ENCODE data around the gene CDH13. TPM values are rescaled to one million over a fixed set of nuclear protein-coding genes. Genes with fewer than 3 reads are reported as not detected.

The CDH13 gene
- total and polyA plus RNA-seq, 9 of the 15 experiments (the other 6 are each of a cell fraction or from before 2014, with no cell fraction given) = 0.03 TPM; not detected in 8

DNA sequence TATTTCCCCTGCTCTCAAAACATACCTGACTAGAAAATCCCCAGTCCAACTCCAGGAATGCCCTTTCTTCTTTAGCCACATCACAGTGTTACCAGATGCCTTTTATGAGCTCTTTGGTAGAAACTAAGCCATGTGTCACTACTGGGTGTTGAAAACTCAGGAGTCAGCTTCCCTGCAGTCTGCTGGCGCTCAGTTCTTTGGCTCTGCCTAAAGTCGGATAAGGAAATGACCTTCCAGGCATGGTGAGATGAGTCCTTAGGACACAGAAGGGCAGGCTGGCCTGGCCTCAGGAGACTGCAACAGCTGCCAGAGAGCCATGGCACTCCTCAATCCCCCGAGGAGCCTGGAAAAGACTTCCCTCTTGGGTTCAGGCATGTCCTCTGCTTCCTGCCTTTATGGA lies 89.1 kb downstream of the CDH13 start:
- TF ChIP-seq ZKSCAN3 (CRISPR knock-in tag; IDR thresholded peaks at IDR 0.05) = no peak
- no peak for TF ChIP-seq TEAD2 (tag; IDR thresholded peaks at IDR 0.05)
- no peak for TF ChIP-seq FOXJ3 (CRISPR knock-in tag; IDR thresholded peaks at IDR 0.05)
- TF ChIP-seq KLF6 (CRISPR knock-in tag; IDR thresholded peaks at IDR 0.05; ENCODE audit: borderline replicate concordance) = no peak
- H3K27me3 ChIP-seq (ENCODE audit: control insufficient read depth in 2 of 2, insufficient read depth in 2 of 2, low read length in 2 of 2) = no peaks in the 10 kb centered on the region
- ChIA-PET CTCF (ENCODE audit: low intra/inter-chr PET ratio) (no interaction called here), POLR2A (no interaction called here)
- H2AFZ ChIP-seq (ENCODE audit: low read depth, low read length) = no peak overlapping the region
- no peaks in the 10 kb centered on the region for H3K79me2 ChIP-seq (ENCODE audit: control insufficient read depth, insufficient read depth, low read length)
- no peak for FAIRE-seq
- H3K9me3 ChIP-seq (replicated peaks; ENCODE audit: control insufficient read depth, insufficient read depth, low read depth, low read length) = no peaks in the 10 kb centered on the region
- intact Hi-C loops (cut with micrococcal nuclease) (no loop called here), in situ Hi-C loops (cut with MboI) (no loop called here)
- H3K4me2 ChIP-seq (ENCODE audit: insufficient read depth, low read length) = no peak overlapping the region
- no peak for DNase-seq (ENCODE audit: extremely low read depth in 1 of 4, low spot score in 3 of 4)
- no peaks in the 10 kb centered on the region for H4K20me1 ChIP-seq (replicated peaks; ENCODE audit: control insufficient read depth, insufficient read depth, low read length)
- H3K9ac ChIP-seq (ENCODE audit: insufficient read depth in 1 of 2, low read depth in 2 of 2, low read length in 2 of 2) = no peak overlapping the region
- WGBS (ENCODE audit: insufficient coverage, low coverage, missing lambda C conversion rate) = 0% methylated on average over 3 of the region's 3 CpGs
- no peaks in the 10 kb centered on the region for H3K36me3 ChIP-seq (ENCODE audit: control insufficient read depth, insufficient read depth, low read length)
- no peaks in the 10 kb centered on the region for H3K4me1 ChIP-seq (replicated peaks in 1 of 2; ENCODE audit: control insufficient read depth in 2 of 2, insufficient read depth in 2 of 2, low read length in 2 of 2)
- no peak overlapping the region for H3K4me3 ChIP-seq
- no peak for ATAC-seq
- no TSS peak for BruUV-seq (replicated peaks)
- no peaks in the 10 kb centered on the region for H3K9me1 ChIP-seq (ENCODE audit: control insufficient read depth, insufficient read depth, low read length)
- H3K27ac ChIP-seq (ENCODE audit: extremely low read depth, low read depth, low read length) = no peak overlapping the region

DNA sequence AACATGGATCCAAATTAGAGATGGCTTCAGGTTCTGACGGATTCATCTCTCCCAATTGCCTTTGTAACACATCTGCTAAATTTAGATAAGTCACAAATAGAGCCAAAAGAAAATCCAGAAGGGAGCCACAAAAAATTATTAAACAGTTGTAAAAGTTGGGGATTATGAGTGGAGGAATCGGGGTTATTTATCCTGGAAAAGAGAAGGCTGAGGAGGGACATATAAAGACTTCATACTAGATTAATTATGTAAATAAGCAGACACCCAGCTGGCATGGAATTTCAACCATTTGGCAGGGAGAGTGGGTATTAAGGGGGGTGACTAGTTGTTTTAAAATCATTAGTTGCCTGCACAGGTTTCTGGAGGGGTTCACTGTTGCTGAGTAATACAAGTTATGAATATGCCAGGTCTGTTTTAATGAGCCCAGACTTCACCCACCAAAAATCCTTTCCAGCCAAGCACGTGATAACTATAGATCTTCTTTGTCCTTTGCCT lies 89.6 kb downstream of the CDH13 start:
- no peaks in the 10 kb centered on the region for H3K27me3 ChIP-seq (ENCODE audit: control insufficient read depth in 2 of 2, insufficient read depth in 2 of 2, low read length in 2 of 2)
- no peaks in the 10 kb centered on the region for H3K36me3 ChIP-seq (ENCODE audit: control insufficient read depth, insufficient read depth, low read length)
- H3K4me3 ChIP-seq = no peak overlapping the region
- CTCF ChIA-PET (ENCODE audit: low intra/inter-chr PET ratio) = no interaction called here
- DNase-seq (ENCODE audit: extremely low read depth in 1 of 4, low spot score in 3 of 4) (no peak), ATAC-seq (no peak), FAIRE-seq (no peak)
- no TSS peak for BruUV-seq (replicated peaks)
- intact Hi-C loops (cut with micrococcal nuclease) = no loop called here
- H3K9me3 ChIP-seq (replicated peaks; ENCODE audit: control insufficient read depth, insufficient read depth, low read depth, low read length) = no peaks in the 10 kb centered on the region
- H3K4me1 ChIP-seq (replicated peaks in 1 of 2; ENCODE audit: control insufficient read depth in 2 of 2, insufficient read depth in 2 of 2, low read length in 2 of 2) = no peaks in the 10 kb centered on the region
- H3K9ac ChIP-seq (ENCODE audit: insufficient read depth in 1 of 2, low read depth in 2 of 2, low read length in 2 of 2) = no peak overlapping the region
- in situ Hi-C loops (cut with MboI) = no loop called here
- H3K79me2 ChIP-seq (ENCODE audit: control insufficient read depth, insufficient read depth, low read length) = no peaks in the 10 kb centered on the region
- no peak overlapping the region for H3K4me2 ChIP-seq (ENCODE audit: insufficient read depth, low read length)
- 3% methylated on average over 3 of the region's 3 CpGs for WGBS (ENCODE audit: insufficient coverage, low coverage, missing lambda C conversion rate)
- no peak overlapping the region for H2AFZ ChIP-seq (ENCODE audit: low read depth, low read length)
- H4K20me1 ChIP-seq (replicated peaks; ENCODE audit: control insufficient read depth, insufficient read depth, low read length) = no peaks in the 10 kb centered on the region
- H3K27ac ChIP-seq (ENCODE audit: extremely low read depth, low read depth, low read length) = no peak overlapping the region
- H3K9me1 ChIP-seq (ENCODE audit: control insufficient read depth, insufficient read depth, low read length) = no peaks in the 10 kb centered on the region
- POLR2A ChIA-PET = interaction anchor here (0.5 kb wide), 1 partner anchor 903 kb away, joined by 4 read pairs; no protein-coding TSS in a partner anchor
- TF ChIP-seq ILK (tag; IDR thresholded peaks at IDR 0.05; ENCODE audit: borderline replicate concordance, low read depth) (no peak), NFATC3 (IDR thresholded peaks at IDR 0.05) (no peak), ZNF778 (CRISPR knock-in tag; IDR thresholded peaks at IDR 0.05) (no peak), NR2F6 (CRISPR knock-in tag; IDR thresholded peaks at IDR 0.05) (no peak), KDM4B (IDR thresholded peaks at IDR 0.05; ENCODE audit: borderline replicate concordance in 2 of 2, low read depth in 1 of 2) (no peak), PRDM10 (IDR thresholded peaks at IDR 0.05; ENCODE audit: partially characterized antibody) (no peak)
- TF ChIP-seq, protein P1, sequence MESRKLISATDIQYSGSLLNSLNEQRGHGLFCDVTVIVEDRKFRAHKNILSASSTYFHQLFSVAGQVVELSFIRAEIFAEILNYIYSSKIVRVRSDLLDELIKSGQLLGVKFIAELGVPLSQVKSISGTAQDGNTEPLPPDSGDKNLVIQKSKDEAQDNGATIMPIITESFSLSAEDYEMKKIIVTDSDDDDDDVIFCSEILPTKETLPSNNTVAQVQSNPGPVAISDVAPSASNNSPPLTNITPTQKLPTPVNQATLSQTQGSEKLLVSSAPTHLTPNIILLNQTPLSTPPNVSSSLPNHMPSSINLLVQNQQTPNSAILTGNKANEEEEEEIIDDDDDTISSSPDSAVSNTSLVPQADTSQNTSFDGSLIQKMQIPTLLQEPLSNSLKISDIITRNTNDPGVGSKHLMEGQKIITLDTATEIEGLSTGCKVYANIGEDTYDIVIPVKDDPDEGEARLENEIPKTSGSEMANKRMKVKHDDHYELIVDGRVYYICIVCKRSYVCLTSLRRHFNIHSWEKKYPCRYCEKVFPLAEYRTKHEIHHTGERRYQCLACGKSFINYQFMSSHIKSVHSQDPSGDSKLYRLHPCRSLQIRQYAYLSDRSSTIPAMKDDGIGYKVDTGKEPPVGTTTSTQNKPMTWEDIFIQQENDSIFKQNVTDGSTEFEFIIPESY (CRISPR knock-in tag; IDR thresholded peaks at IDR 0.05) = no peak

Measured in K562 (cell line).